Astrocyte (in vitro differentiated cells and primary cell): ENCODE results near the gene AKAP9. TPM values are rescaled to one million over a fixed set of nuclear protein-coding genes. Genes with fewer than 3 reads are reported as not detected.
"Not testable (repeated sequence)": the region's sequence is repeated elsewhere in the genome, so short reads cannot be mapped to it uniquely, and the experiment has no call there.

Experiments used
- DNase-seq: peaks from one replicate; pipeline ENCODE4 v3.0.0-alpha.2; 2010; ENCODE audit warnings: low read depth
- FAIRE-seq: peaks from 2 replicates; lab custom pipeline; 2011; peaks lifted over from hg19 to GRCh38; lab: Jason Lieb, UNC
- H2AFZ ChIP-seq: 2 replicates; pipeline ENCODE4 v1.6.0; 2012; ENCODE audit warnings: low read depth, low read length, inconsistent platforms
- H3K27ac ChIP-seq: 2 replicates; pipeline ENCODE4 v1.5.1; 2011; ENCODE audit warnings: low read depth, low read length, inconsistent platforms
- H3K27me3 ChIP-seq: 2 replicates; pipeline ENCODE4 v1.6.0; 2011; ENCODE audit warnings: low read length, inconsistent platforms; ENCODE audit not compliant: insufficient read depth
- H3K36me3 ChIP-seq: 2 replicates; pipeline ENCODE4 v1.5.1; 2011; ENCODE audit warnings: low read length, inconsistent platforms; ENCODE audit not compliant: insufficient read depth
- H3K4me1 ChIP-seq: 2 replicates; pipeline ENCODE4 v1.5.1; 2011; ENCODE audit warnings: low read length, inconsistent platforms; ENCODE audit not compliant: insufficient read depth
- H3K4me2 ChIP-seq: 2 replicates; pipeline ENCODE4 v1.6.0; 2012; ENCODE audit warnings: low read length, inconsistent platforms
- H3K4me3 ChIP-seq: 2 replicates; pipeline ENCODE4 v1.5.1; 2011; ENCODE audit warnings: low read depth, mild to moderate bottlenecking, low read length, inconsistent platforms; ENCODE audit not compliant: insufficient read depth
- H3K79me2 ChIP-seq: 2 replicates; pipeline ENCODE4 v1.6.0; 2012; ENCODE audit warnings: mild to moderate bottlenecking, low read length, inconsistent platforms; ENCODE audit not compliant: insufficient read depth
- H3K9ac ChIP-seq: 2 replicates; pipeline ENCODE4 v1.6.0; 2012; ENCODE audit warnings: mild to moderate bottlenecking, low read length, inconsistent platforms
- H3K9me3 ChIP-seq: 2 replicates; pipeline ENCODE4 v1.5.1; 2012; ENCODE audit warnings: low read depth, mild to moderate bottlenecking, low read length, inconsistent platforms; ENCODE audit not compliant: insufficient read depth
- H4K20me1 ChIP-seq: 2 replicates; pipeline ENCODE4 v1.6.0; 2012; ENCODE audit warnings: low read length, inconsistent platforms; ENCODE audit not compliant: insufficient read depth
- H3K27ac Mint-ChIP-seq: one replicate; pipeline ENCODE4 v1.8.0; 2021; ENCODE audit warnings: mild to moderate bottlenecking, mixed read lengths; ENCODE audit not compliant: unreplicated experiment
- H3K27me3 Mint-ChIP-seq: one replicate; pipeline ENCODE4 v1.8.0; 2021; ENCODE audit warnings: low read depth, mixed read lengths; ENCODE audit not compliant: unreplicated experiment
- H3K36me3 Mint-ChIP-seq: one replicate; pipeline ENCODE4 v1.8.0; 2021; ENCODE audit warnings: low read depth, mixed read lengths; ENCODE audit not compliant: unreplicated experiment
- H3K4me1 Mint-ChIP-seq: one replicate; pipeline ENCODE4 v1.8.0; 2021; ENCODE audit warnings: low read depth, mixed read lengths; ENCODE audit not compliant: unreplicated experiment
- H3K4me3 Mint-ChIP-seq: one replicate; pipeline ENCODE4 v1.8.0; 2021; ENCODE audit warnings: mild to moderate bottlenecking, moderate library complexity, mixed read lengths; ENCODE audit not compliant: unreplicated experiment
- H3K9me3 Mint-ChIP-seq: one replicate; pipeline ENCODE4 v1.8.0; 2021; ENCODE audit warnings: mild to moderate bottlenecking, mixed read lengths; ENCODE audit not compliant: unreplicated experiment
- CTCF ChIP-seq: IDR thresholded peaks from 2 replicates; pipeline ENCODE4 v1.5.1; 2011; ENCODE audit warnings: low read depth, mild to moderate bottlenecking, inconsistent platforms, low read length, moderate library complexity; ENCODE audit not compliant: insufficient read depth
- EZH2 ChIP-seq: IDR thresholded peaks from 2 replicates; pipeline ENCODE4 v1.6.1; 2012; ENCODE audit warnings: mild to moderate bottlenecking, low read length, inconsistent platforms; ENCODE audit not compliant: insufficient read depth
- total RNA-seq: library from RNA; stranded (reverse); gene quantifications from 2 replicates; pipeline ENCODE4 v1.2.1, GENCODE V29; 2021

AKAP9 gene
- total RNA-seq, 1 donor from 2014 or later = 55.6 TPM

- TF ChIP-seq CTCF (no peak), EZH2 (no peak)
- Mint-ChIP-seq H3K27me3 (no peaks in the 10 kb centered on the region), H3K4me1 (peaks cover 3% of the 10 kb centered on the region), H3K36me3 (peaks cover 9% of the 10 kb centered on the region), H3K9me3 (peaks cover 2% of the 10 kb centered on the region), H3K27ac (no peak overlapping the region), H3K4me3 (no peak overlapping the region)
- Histone ChIP-seq H4K20me1 (peaks cover 10% of the 10 kb centered on the region), H3K27ac (no peak overlapping the region), H3K27me3 (no peaks in the 10 kb centered on the region), H3K4me2 (no peak overlapping the region), H3K4me1 (no peaks in the 10 kb centered on the region), H2AFZ (no peak overlapping the region), H3K4me3 (no peak overlapping the region), H3K9ac (no peak overlapping the region), H3K36me3 (no peaks in the 10 kb centered on the region), H3K9me3 (no peaks in the 10 kb centered on the region), H3K79me2 (peaks cover 14% of the 10 kb centered on the region)
- FAIRE-seq (no peak), DNase-seq (no peak)
Measured at GRCh38 chr7:91979590-91979989, 38.9 kb downstream of the AKAP9 start.

- H3K27ac Mint-ChIP-seq, H2AFZ ChIP-seq, H3K27me3 Mint-ChIP-seq, H3K4me3 ChIP-seq, H3K4me3 Mint-ChIP-seq, H3K4me1 ChIP-seq, H3K9me3 Mint-ChIP-seq, H3K9me3 ChIP-seq, FAIRE-seq, DNase-seq, H3K27me3 ChIP-seq, H3K36me3 ChIP-seq, H3K4me2 ChIP-seq, H3K9ac ChIP-seq, H3K27ac ChIP-seq, H3K4me1 Mint-ChIP-seq: not testable (repeated sequence)
- Histone ChIP-seq H3K79me2 (peaks cover 20% of the 10 kb centered on the region), H4K20me1 (peaks cover 13% of the 10 kb centered on the region)
- peaks cover 11% of the 10 kb centered on the region for H3K36me3 Mint-ChIP-seq
Measured at GRCh38 chr7:91982352-91982751, 41.7 kb downstream of the AKAP9 start.

GRCh38 chr7:91988213-91988612 is 47.6 kb downstream of the AKAP9 start:
- Histone ChIP-seq H3K4me1 (no peaks in the 10 kb centered on the region), H3K4me2 (no peak overlapping the region), H2AFZ (no peak overlapping the region), H3K9me3 (no peaks in the 10 kb centered on the region), H3K27ac (no peak overlapping the region), H3K4me3 (no peak overlapping the region), H3K27me3 (no peaks in the 10 kb centered on the region), H3K9ac (no peak overlapping the region), H4K20me1 (peaks cover 13% of the 10 kb centered on the region), H3K36me3 (no peaks in the 10 kb centered on the region), H3K79me2 (peaks cover 13% of the 10 kb centered on the region)
- no peaks in the 10 kb centered on the region for H3K27me3 Mint-ChIP-seq
- H3K4me1 Mint-ChIP-seq = peaks cover 4% of the 10 kb centered on the region
- DNase-seq (no peak), FAIRE-seq (no peak)
- no peak for TF ChIP-seq CTCF
- TF ChIP-seq EZH2 = no peak
- no peak overlapping the region for H3K4me3 Mint-ChIP-seq
- H3K36me3 Mint-ChIP-seq = peaks cover 6% of the 10 kb centered on the region
- H3K9me3 Mint-ChIP-seq = no peaks in the 10 kb centered on the region
- no peak overlapping the region for H3K27ac Mint-ChIP-seq
